Gastrocnemius medialis (tissue), 4 donors: ENCODE data around the gene ANGEL1. TPM values are rescaled to one million over a fixed set of nuclear protein-coding genes. Genes with fewer than 3 reads are reported as not detected.

Experiments used
- ATAC-seq, 2 donors: fragments of 150-250 bp; one replicate each; pipeline ENCODE4 v1.9.1; 2016
- DNase-seq, 2 donors: peaks; one replicate each; pipeline ENCODE4 v3.0.0-alpha.2; 2019
- H3K27ac ChIP-seq, 4 donors: fragments of 200-600 bp; sonication (generic); 1 replicate in 1 of 4; 2 replicates in 3 of 4; pipeline ENCODE4 v1.5.1; 2016 to 2018; ENCODE audit warnings: mild to moderate bottlenecking in 2 of 4, moderate library complexity in 1 of 4
- H3K27me3 ChIP-seq, 3 donors: fragments of 200-600 bp; sonication (generic) in 2 of 3; 1 replicate in 1 of 3; 2 replicates in 2 of 3; pipeline versions ENCODE4 v1.5.1 to v1.6.0; 2016 to 2019; ENCODE audit warnings: mild to moderate bottlenecking in 1 of 3, moderate library complexity in 1 of 3
- H3K36me3 ChIP-seq, 2 donors: fragments of 200-600 bp; sonication (generic) in 1 of 2; one replicate each; pipeline ENCODE4 v1.5.1; 2017 to 2018
- H3K4me1 ChIP-seq, 2 donors: fragments of 200-600 bp; sonication (generic) in 1 of 2; one replicate each; pipeline ENCODE4 v1.5.1; 2016 to 2017; ENCODE audit warnings: mild to moderate bottlenecking in 2 of 2
- H3K4me3 ChIP-seq, 4 donors: fragments of 200-600 bp; sonication (generic) in 3 of 4; 1 replicate in 1 of 4; 2 replicates in 3 of 4; pipeline ENCODE4 v1.5.1; 2016 to 2019; ENCODE audit warnings: mild to moderate bottlenecking in 2 of 4
- H3K9me3 ChIP-seq, 3 donors: fragments of 200-600 bp; sonication (generic) in 2 of 3; 1 replicate in 1 of 3; 2 replicates in 2 of 3; pipeline ENCODE4 v1.5.1; 2016 to 2019
- CTCF ChIP-seq, 5 experiments: fragments of 450-650 bp in 3 of 5; fragments of 200-600 bp in 2 of 5; sonication (generic) in 2 of 5; IDR thresholded peaks in 4 of 5; conservative IDR thresholded peaks in 1 of 5; 1 replicate in 4 of 5; 2 replicates in 1 of 5; pipeline ENCODE4 v1.5.1; 2016 to 2019; ENCODE audit warnings: antibody characterized with exemption in 5 of 5, mild to moderate bottlenecking in 3 of 5, moderate library complexity in 3 of 5
- POLR2A ChIP-seq, 2 donors: fragments of 450-650 bp; IDR thresholded peaks; one replicate each; pipeline ENCODE4 v1.6.1; 2017; ENCODE audit warnings: antibody characterized with exemption in 2 of 2, mild to moderate bottlenecking in 2 of 2, moderate library complexity in 2 of 2
- in situ Hi-C, 4 donors: fragments of 200-750 bp; cut with MboI; loops; one replicate each; pipeline versions ENCODE4 v1.15.0 to v1.8.0; 2017; ENCODE audit warnings: low sequenced_read_pairs in 4 of 4
- intact Hi-C: fragments of 100-400 bp; cut with DNase I; formaldehyde crosslinking; loops from one replicate; pipeline ENCODE4 v1.15.1; 2023; ENCODE audit warnings: low total_unique reads
- total RNA-seq, 4 donors: library from RNA; depleted of rRNA; stranded (reverse); fragments of >200 nt; gene quantifications; one replicate each; pipeline versions ENCODE4 v1.1.0 to v1.2.3, GENCODE V29; 2016

The ANGEL1 gene
- total RNA-seq, 4 donors from 2014 or later, result 8.6 to 16.9 (median 12.7) TPM

GRCh38 chr14:76776428-76777251 lies 36.0 kb downstream of the ANGEL1 start:
- intact Hi-C loops, result no loop called here

GRCh38 chr14:76775695-76776427 lies 36.8 kb downstream of the ANGEL1 start:
- intact Hi-C loops (no loop called here), in situ Hi-C loops (no loop called here)
- peaks cover 0 to 6% (median 5%) of the 10 kb centered on the region in 3 donors for H3K27me3 ChIP-seq
- H3K27ac ChIP-seq, result no peak overlapping the region
- no peak for ATAC-seq
- DNase-seq, result no peak
- H3K9me3 ChIP-seq, result no peaks in the 10 kb centered on the region
- H3K4me1 ChIP-seq, result peaks cover 6 to 10% of the 10 kb centered on the region in 2 donors
- no peak for TF ChIP-seq POLR2A (IDR thresholded peaks at IDR 0.05)
- no peak for TF ChIP-seq CTCF (IDR thresholded peaks at IDR 0.05 in 4 of 5, conservative IDR thresholded peaks at IDR 0.05 in 1 of 5)
- no peaks in the 10 kb centered on the region for H3K36me3 ChIP-seq
- H3K4me3 ChIP-seq, result no peak overlapping the region

More at GRCh38 chr14:76776428-76777251, 36.0 kb downstream of the ANGEL1 start:
- in situ Hi-C loops, result no loop called here
- no peak for DNase-seq
- no peak overlapping the region for H3K4me3 ChIP-seq
- H3K9me3 ChIP-seq, result no peaks in the 10 kb centered on the region
- peaks cover 0 to 6% (median 5%) of the 10 kb centered on the region in 3 donors for H3K27me3 ChIP-seq
- H3K36me3 ChIP-seq, result no peaks in the 10 kb centered on the region
- H3K27ac ChIP-seq, result no peak overlapping the region
- H3K4me1 ChIP-seq, result peaks cover 6 to 14% of the 10 kb centered on the region in 2 donors
- TF ChIP-seq CTCF (IDR thresholded peaks at IDR 0.05 in 4 of 5, conservative IDR thresholded peaks at IDR 0.05 in 1 of 5), result no peak
- ATAC-seq, result no peak

GRCh38 chr14:76774821-76775694 lies 37.6 kb downstream of the ANGEL1 start:
- H3K27ac ChIP-seq, result no peak overlapping the region
- no peak for DNase-seq

More at GRCh38 chr14:76774821-76775694, 37.6 kb downstream of the ANGEL1 start:
- TF ChIP-seq CTCF (IDR thresholded peaks at IDR 0.05 in 4 of 5, conservative IDR thresholded peaks at IDR 0.05 in 1 of 5) (no peak), POLR2A (IDR thresholded peaks at IDR 0.05) (no peak)
- Histone ChIP-seq H3K36me3 (no peaks in the 10 kb centered on the region), H3K4me3 (no peak overlapping the region), H3K27me3 (peaks cover 0 to 6% (median 5%) of the 10 kb centered on the region in 3 donors), H3K4me1 (peaks cover 6 to 10% of the 10 kb centered on the region in 2 donors), H3K9me3 (no peaks in the 10 kb centered on the region)
- intact Hi-C loops (no loop called here), in situ Hi-C loops (no loop called here)
- ATAC-seq, result no peak
